Fibroblast of skin of abdomen (primary cell): Measurements from ENCODE around the gene GTF2F2. TPM values are rescaled to one million over a fixed set of nuclear protein-coding genes. Genes with fewer than 3 reads are reported as not detected.

Experiments used
- DNase-seq: peaks from one replicate; pipeline ENCODE4 v3.0.0-alpha.2; 2013
- polyA plus RNA-seq, 2 experiments: library from polyadenylated mRNA; unstranded; fragments of 120-200 nt; gene quantifications; one replicate each; pipeline ENCODE4 v1.2.1, GENCODE V29; 2013; ENCODE audit not compliant: insufficient read length in 2 of 2

Gene GTF2F2
- 28.1 TPM for polyA plus RNA-seq (2013, experiment 1 of 2; ENCODE audit: insufficient read length)
- 26.7 TPM for polyA plus RNA-seq (2013, experiment 2 of 2; ENCODE audit: insufficient read length)

GRCh38 chr13:45119991-45120864 lies at the start of gene GTF2F2:
Gene GTF2F2, plus strand, starts transcription at chr13:45120510. Its CDS starts 146 bp downstream, at chr13:45120656.
- DNase-seq: peak; percentile 89

- no peak for DNase-seq
Measured at GRCh38 chr13:45073809-45074208, 46.5 kb upstream of the GTF2F2 start.

- no peak for DNase-seq
Measured at GRCh38 chr13:45074721-45075120, 45.6 kb upstream of the GTF2F2 start.

GRCh38 chr13:45078003-45078402 lies 42.3 kb upstream of the GTF2F2 start:
- DNase-seq: no peak

GRCh38 chr13:45082964-45083363 lies 37.3 kb upstream of the GTF2F2 start:
- DNase-seq: peak; percentile 87

GRCh38 chr13:45084515-45084914 lies 35.8 kb upstream of the GTF2F2 start:
- no peak for DNase-seq

- peak; percentile 88 for DNase-seq
Measured at GRCh38 chr13:45086484-45086883, 33.8 kb upstream of the GTF2F2 start.

GRCh38 chr13:45092663-45093062 lies 27.6 kb upstream of the GTF2F2 start:
- no peak for DNase-seq

GRCh38 chr13:45100573-45101262 lies 19.6 kb upstream of the GTF2F2 start:
- DNase-seq: no peak

- no peak for DNase-seq
Measured at GRCh38 chr13:45101327-45102018, 18.8 kb upstream of the GTF2F2 start.

GRCh38 chr13:45102136-45102507 lies 18.2 kb upstream of the GTF2F2 start:
- no peak for DNase-seq

GRCh38 chr13:45103449-45103848 lies 16.9 kb upstream of the GTF2F2 start:
- DNase-seq: no peak

- no peak for DNase-seq
Measured at GRCh38 chr13:45104261-45104660, 16.0 kb upstream of the GTF2F2 start.

- no peak for DNase-seq
Measured at GRCh38 chr13:45105895-45106294, 14.4 kb upstream of the GTF2F2 start.

- no peak for DNase-seq
Measured at GRCh38 chr13:45107539-45107938, 12.8 kb upstream of the GTF2F2 start.

- DNase-seq: peak; percentile 7
Measured at GRCh38 chr13:45108716-45109101, 11.6 kb upstream of the GTF2F2 start.

GRCh38 chr13:45109102-45109720 lies 11.1 kb upstream of the GTF2F2 start:
- DNase-seq: peak; percentile 42

GRCh38 chr13:45113233-45114224 lies 6.8 kb upstream of the GTF2F2 start:
- DNase-seq: no peak

GRCh38 chr13:45119469-45119990 lies 780 bp upstream of the GTF2F2 start:
- DNase-seq: peak; percentile 60

- peak; percentile 17 for DNase-seq
Measured at GRCh38 chr13:45120967-45121831, 889 bp downstream of the GTF2F2 start.
